Neural crest cell (in vitro differentiated cells): ENCODE results near the gene CCNL1. TPM values are rescaled to one million over a fixed set of nuclear protein-coding genes. Genes with fewer than 3 reads are reported as not detected.
"Not testable (repeated sequence)": the region's sequence is repeated elsewhere in the genome, so short reads cannot be mapped to it uniquely, and the experiment has no call there.

Experiments
- DNase-seq: peaks from one replicate; pipeline ENCODE4 v3.0.0; 2021; ENCODE audit warnings: low read depth, mixed read lengths, low spot score
- H3K27ac Mint-ChIP-seq: one replicate; pipeline ENCODE4 v1.8.0; 2021; ENCODE audit warnings: mild to moderate bottlenecking, mixed read lengths; ENCODE audit not compliant: unreplicated experiment
- H3K27me3 Mint-ChIP-seq: 2 replicates; pipeline ENCODE4 v1.8.0; 2021; ENCODE audit warnings: low read depth, mild to moderate bottlenecking, mixed read lengths
- H3K36me3 Mint-ChIP-seq: 2 replicates; pipeline ENCODE4 v1.8.0; 2021; ENCODE audit warnings: low read depth, mild to moderate bottlenecking, mixed read lengths
- H3K4me1 Mint-ChIP-seq: 2 replicates; pipeline ENCODE4 v1.8.0; 2021; ENCODE audit warnings: mixed read lengths
- H3K4me3 Mint-ChIP-seq: one replicate; pipeline ENCODE4 v1.8.0; 2021; ENCODE audit warnings: mild to moderate bottlenecking, mixed read lengths
- H3K9me3 Mint-ChIP-seq: 2 replicates; pipeline ENCODE4 v1.8.0; 2021; ENCODE audit warnings: mixed read lengths
- CTCF ChIP-seq: fragments of 200-600 bp; sonication (generic); conservative IDR thresholded peaks from 2 replicates; pipeline ENCODE4 v1.5.0; 2021; ENCODE audit warnings: antibody characterized with exemption, mild to moderate bottlenecking
- total RNA-seq: library from RNA; stranded (reverse); gene quantifications from 2 replicates; pipeline ENCODE4 v1.2.1, GENCODE V29; 2021

CCNL1 gene
- total RNA-seq, 1 donor from 2014 or later: 127 TPM

- no peak for DNase-seq
- H3K4me1 Mint-ChIP-seq: peaks cover 3% of the 10 kb centered on the region
- H3K27ac Mint-ChIP-seq: no peak overlapping the region
- TF ChIP-seq CTCF: no peak
- H3K9me3 Mint-ChIP-seq: no peaks in the 10 kb centered on the region
- no peak overlapping the region for H3K4me3 Mint-ChIP-seq
- peaks cover 2% of the 10 kb centered on the region for H3K36me3 Mint-ChIP-seq
- peaks cover 5% of the 10 kb centered on the region for H3K27me3 Mint-ChIP-seq
Observed at GRCh38 chr3:157166561-157166960, 6.6 kb upstream of the CCNL1 start.

- H3K9me3 Mint-ChIP-seq: no peaks in the 10 kb centered on the region
- H3K36me3 Mint-ChIP-seq: peaks cover 2% of the 10 kb centered on the region
- no peak overlapping the region for H3K4me3 Mint-ChIP-seq
- TF ChIP-seq CTCF: no peak
- H3K4me1 Mint-ChIP-seq: peaks cover 8% of the 10 kb centered on the region
- DNase-seq: no peak
- H3K27me3 Mint-ChIP-seq: peaks cover 2% of the 10 kb centered on the region
- no peak overlapping the region for H3K27ac Mint-ChIP-seq
Observed at GRCh38 chr3:157166115-157166514, 6.2 kb upstream of the CCNL1 start.

- no peaks in the 10 kb centered on the region for H3K27me3 Mint-ChIP-seq
- no peaks in the 10 kb centered on the region for H3K9me3 Mint-ChIP-seq
- peaks cover 27% of the 10 kb centered on the region for H3K4me1 Mint-ChIP-seq
- peaks cover 12% of the 10 kb centered on the region for H3K36me3 Mint-ChIP-seq
- peak overlapping the region; percentile 75 for H3K4me3 Mint-ChIP-seq
- DNase-seq: no peak
- no peak overlapping the region for H3K27ac Mint-ChIP-seq
- TF ChIP-seq CTCF: no peak
Observed at GRCh38 chr3:157163217-157163953, 3.4 kb upstream of the CCNL1 start.

GRCh38 chr3:157162620-157163019 is 2.7 kb upstream of the CCNL1 start:
- not testable (repeated sequence) for DNase-seq, H3K27ac Mint-ChIP-seq, H3K27me3 Mint-ChIP-seq, H3K9me3 Mint-ChIP-seq
- Mint-ChIP-seq H3K36me3 (peaks cover 20% of the 10 kb centered on the region), H3K4me3 (peak overlapping the region; percentile 75), H3K4me1 (peaks cover 35% of the 10 kb centered on the region)
- peak; percentile 48 for TF ChIP-seq CTCF

DNA sequence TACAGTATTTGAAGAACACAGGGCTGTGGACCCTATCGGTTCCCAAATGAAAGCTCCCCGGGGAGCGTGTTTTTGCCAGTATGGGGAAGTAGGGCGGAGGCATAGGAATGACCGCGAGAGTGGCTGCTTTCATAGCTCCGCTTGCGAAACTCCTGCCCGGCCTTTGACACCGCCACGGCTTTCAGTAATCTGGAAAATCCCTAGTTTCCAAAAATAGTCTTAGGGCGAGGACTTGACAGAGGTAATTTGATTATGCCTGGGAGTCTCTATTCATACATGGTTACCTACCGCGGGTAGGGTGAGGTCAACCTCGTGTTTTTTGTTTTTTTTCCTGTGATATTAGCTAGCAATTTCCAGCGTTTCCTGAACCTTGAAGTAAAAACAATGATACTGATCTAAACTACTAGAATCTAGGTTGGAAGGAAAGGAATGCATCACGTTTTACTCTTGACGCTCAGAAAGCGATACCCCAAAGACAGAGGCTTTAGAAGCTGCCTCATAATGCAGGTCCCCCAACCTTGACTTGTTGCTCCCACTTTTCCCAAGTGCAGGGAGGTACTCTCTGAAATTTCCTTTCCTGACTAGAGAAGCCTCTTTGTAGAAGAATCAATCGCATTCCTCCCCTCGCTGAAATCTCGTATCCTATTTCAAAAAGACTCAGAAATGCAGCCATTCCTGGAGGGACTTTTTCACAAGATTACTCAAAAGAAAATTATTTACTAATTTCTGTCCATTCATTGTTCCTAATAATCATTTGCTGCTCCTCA is 894 bp upstream of the CCNL1 start:
- H3K36me3 Mint-ChIP-seq: peaks cover 23% of the 10 kb centered on the region
- no peak for DNase-seq
- peak overlapping the region; percentile 99 for H3K4me3 Mint-ChIP-seq
- peaks cover 52% of the 10 kb centered on the region for H3K4me1 Mint-ChIP-seq
- H3K9me3 Mint-ChIP-seq: no peaks in the 10 kb centered on the region
- no peak for TF ChIP-seq CTCF
- peak overlapping the region; percentile 99 for H3K27ac Mint-ChIP-seq
- H3K27me3 Mint-ChIP-seq: no peaks in the 10 kb centered on the region
